ENCODE measurements around the gene PRRT4.

DNA sequence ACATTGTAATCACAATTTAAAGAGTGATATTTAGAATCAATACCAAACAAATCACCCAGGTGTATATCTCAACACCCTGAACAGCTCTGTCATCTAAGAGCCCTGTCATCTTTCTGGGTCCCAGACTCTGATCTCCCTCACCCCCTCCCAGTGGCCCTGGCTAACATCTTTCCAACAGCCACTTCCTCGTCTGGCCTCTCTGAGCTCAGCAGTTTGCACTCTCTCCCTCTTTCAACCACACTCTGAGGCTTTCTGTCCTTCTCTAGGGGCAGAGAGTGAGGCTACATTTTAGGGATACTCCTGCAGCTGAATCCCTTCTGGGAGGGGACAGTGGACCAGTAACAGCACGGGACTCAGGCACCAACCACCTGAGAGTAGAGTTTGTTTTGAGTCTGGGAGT, 17.1 kb upstream of the PRRT4 start:
- TF ChIP-seq, protein P1, sequence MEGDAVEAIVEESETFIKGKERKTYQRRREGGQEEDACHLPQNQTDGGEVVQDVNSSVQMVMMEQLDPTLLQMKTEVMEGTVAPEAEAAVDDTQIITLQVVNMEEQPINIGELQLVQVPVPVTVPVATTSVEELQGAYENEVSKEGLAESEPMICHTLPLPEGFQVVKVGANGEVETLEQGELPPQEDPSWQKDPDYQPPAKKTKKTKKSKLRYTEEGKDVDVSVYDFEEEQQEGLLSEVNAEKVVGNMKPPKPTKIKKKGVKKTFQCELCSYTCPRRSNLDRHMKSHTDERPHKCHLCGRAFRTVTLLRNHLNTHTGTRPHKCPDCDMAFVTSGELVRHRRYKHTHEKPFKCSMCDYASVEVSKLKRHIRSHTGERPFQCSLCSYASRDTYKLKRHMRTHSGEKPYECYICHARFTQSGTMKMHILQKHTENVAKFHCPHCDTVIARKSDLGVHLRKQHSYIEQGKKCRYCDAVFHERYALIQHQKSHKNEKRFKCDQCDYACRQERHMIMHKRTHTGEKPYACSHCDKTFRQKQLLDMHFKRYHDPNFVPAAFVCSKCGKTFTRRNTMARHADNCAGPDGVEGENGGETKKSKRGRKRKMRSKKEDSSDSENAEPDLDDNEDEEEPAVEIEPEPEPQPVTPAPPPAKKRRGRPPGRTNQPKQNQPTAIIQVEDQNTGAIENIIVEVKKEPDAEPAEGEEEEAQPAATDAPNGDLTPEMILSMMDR (conservative IDR thresholded peaks at IDR 0.05 in 1 of 2, IDR thresholded peaks at IDR 0.05 in 1 of 2; ENCODE audit: extremely low read depth in 1 of 2, insufficient read depth in 1 of 2, low read depth in 1 of 2, low read length in 2 of 2) = no peak
- TF ChIP-seq EZH2 (IDR thresholded peaks at IDR 0.05; ENCODE audit: borderline replicate concordance, low read length) = no peak
